Common myeloid progenitor, CD34-positive (primary cell): ENCODE results near the gene RALGAPA2.

ENCODE experiments used
- CTCF ChIA-PET: fragments of 350-600 bp; sonication (Branson Sonifier 250); formaldehyde crosslinking; loops from one replicate; lab custom pipeline; 2021; ENCODE audit warnings: antibody characterized with exemption; lab: Charles Lee
- POLR2A ChIA-PET: fragments of 350-600 bp; sonication (Branson Sonifier 250); formaldehyde crosslinking; loops from one replicate; lab custom pipeline; 2021; ENCODE audit warnings: antibody characterized with exemption; lab: Charles Lee
- DNase-seq, 3 donors: peaks; one replicate each; pipeline versions ENCODE4 v3.0.0 to v3.0.0-alpha.2; 2013
- H3K27ac ChIP-seq, 2 experiments: 1 replicate in 1 of 2; 2 replicates in 1 of 2; pipeline ENCODE4 v1.7.0; 2013; ENCODE audit warnings: inconsistent platforms in 2 of 2, low read length in 2 of 2, mild to moderate bottlenecking in 2 of 2, low read depth in 1 of 2, moderate library complexity in 1 of 2; ENCODE audit not compliant: severe bottlenecking in 2 of 2, insufficient read depth in 1 of 2, poor library complexity in 1 of 2
- H3K27me3 ChIP-seq, 5 experiments: replicated peaks in 2 of 5; 1 replicate in 3 of 5; 2 replicates in 2 of 5; pipeline versions ENCODE4 v1.6.1 to v1.7.0; 2013; ENCODE audit warnings: low read length in 4 of 5, mild to moderate bottlenecking in 2 of 5, moderate library complexity in 2 of 5, inconsistent platforms in 1 of 5; ENCODE audit not compliant: insufficient read depth in 5 of 5, control insufficient read depth in 4 of 5
- H3K36me3 ChIP-seq, 4 experiments: 1 replicate in 2 of 4; 2 replicates in 2 of 4; pipeline versions ENCODE4 v1.6.1 to v1.7.0; 2013; ENCODE audit warnings: low read length in 3 of 4, control low read depth in 1 of 4, mild to moderate bottlenecking in 1 of 4; ENCODE audit not compliant: control insufficient read depth in 4 of 4, insufficient read depth in 4 of 4
- H3K4me1 ChIP-seq, 4 experiments: 1 replicate in 3 of 4; 2 replicates in 1 of 4; pipeline versions ENCODE4 v1.6.1 to v1.7.1; 2013; ENCODE audit warnings: low read length in 3 of 4, mild to moderate bottlenecking in 3 of 4, control low read depth in 1 of 4, inconsistent platforms in 1 of 4, moderate library complexity in 1 of 4; ENCODE audit not compliant: control insufficient read depth in 4 of 4, insufficient read depth in 4 of 4; ENCODE audit errors: control extremely low read depth in 1 of 4
- H3K4me3 ChIP-seq, 7 experiments: 1 replicate in 4 of 7; 2 replicates in 3 of 7; pipeline versions ENCODE4 v1.5.1 to v1.7.0; 2013; ENCODE audit warnings: mild to moderate bottlenecking in 7 of 7, low read length in 6 of 7, moderate library complexity in 6 of 7, inconsistent platforms in 2 of 7, low read depth in 2 of 7, control low read depth in 1 of 7; ENCODE audit not compliant: insufficient read depth in 4 of 7, control insufficient read depth in 1 of 7; ENCODE audit errors: extremely low read depth in 1 of 7
- H3K9me3 ChIP-seq, 5 experiments: 1 replicate in 4 of 5; 2 replicates in 1 of 5; pipeline versions ENCODE4 v1.6.1 to v1.7.1; 2013; ENCODE audit warnings: low read length in 4 of 5, mild to moderate bottlenecking in 2 of 5, inconsistent platforms in 1 of 5, low read depth in 1 of 5, moderate library complexity in 1 of 5; ENCODE audit not compliant: control insufficient read depth in 4 of 5, insufficient read depth in 2 of 5; ENCODE audit errors: control extremely low read depth in 1 of 5
- WGBS: methylation state at CpG from one replicate; pipeline ENCODE4 v1.1.5; 2013; ENCODE audit not compliant: insufficient coverage; 5-methylcytosine and 5-hydroxymethylcytosine counted together

The RALGAPA2 gene

DNA sequence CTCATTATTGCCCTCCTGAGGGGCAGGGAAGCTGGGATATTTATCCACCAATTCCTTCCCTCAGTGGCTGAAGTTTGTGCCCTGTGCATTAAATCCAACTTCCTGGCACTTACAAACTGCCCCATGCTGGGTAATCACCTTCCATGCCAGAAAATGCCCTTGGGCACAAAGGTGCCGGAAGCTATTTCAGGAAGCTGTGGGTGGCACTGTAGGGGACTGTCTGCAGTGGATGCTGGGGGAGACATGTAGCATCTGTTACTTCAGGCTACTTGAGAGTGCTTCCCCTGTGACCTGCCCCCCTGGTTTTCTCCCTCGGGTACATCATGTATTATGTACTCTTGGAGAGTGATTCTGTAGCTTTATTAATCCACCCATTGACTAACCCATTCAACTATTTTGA is 24.7 kb upstream of the RALGAPA2 start:
- no CpG with 5 or more reads among the region's 2 CpGs for WGBS
- no peaks in the 10 kb centered on the region for H3K9me3 ChIP-seq
- no peaks in the 10 kb centered on the region for H3K36me3 ChIP-seq
- ChIA-PET POLR2A (no interaction called here), CTCF (interaction anchor here (0.6 to 1.5 kb wide), 4 partner anchors 9 to 88 kb away, joined by 3 to 4 read pairs (median 4); no protein-coding TSS in a partner anchor)
- H3K27ac ChIP-seq = no peak overlapping the region
- peak; percentile 37 to 93 (median 90) for DNase-seq
- H3K4me1 ChIP-seq = peaks cover 34 to 84% (median 60%) of the 10 kb centered on the region in 4 experiments
- H3K4me3 ChIP-seq = peak overlapping the region in 1 of 7 experiments; percentile 30
- no peaks in the 10 kb centered on the region for H3K27me3 ChIP-seq

DNA sequence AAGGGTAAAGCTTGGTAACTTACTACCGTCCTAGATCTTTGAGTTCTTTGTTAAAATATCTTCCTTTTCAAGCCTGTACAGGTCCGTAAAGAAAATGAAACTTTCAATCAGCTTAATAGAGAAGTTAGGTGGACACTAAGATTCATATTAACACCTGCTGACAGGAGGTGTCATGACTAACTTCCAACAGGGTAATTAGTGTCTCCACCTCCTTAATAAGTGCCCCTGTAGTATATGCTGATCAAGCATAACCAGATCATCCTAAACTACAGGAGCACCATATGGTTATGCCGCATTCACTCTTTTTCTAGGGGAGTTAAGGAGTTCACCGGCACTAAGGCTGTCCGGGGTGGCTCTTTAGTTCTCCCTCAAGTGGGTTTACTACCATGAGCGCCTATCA is 23.9 kb upstream of the RALGAPA2 start:
- Histone ChIP-seq H3K36me3 (no peaks in the 10 kb centered on the region), H3K27ac (no peak overlapping the region), H3K27me3 (no peaks in the 10 kb centered on the region), H3K9me3 (no peaks in the 10 kb centered on the region), H3K4me1 (peaks cover 34 to 88% (median 60%) of the 10 kb centered on the region in 4 experiments), H3K4me3 (no peak overlapping the region)
- no peak for DNase-seq
- ChIA-PET POLR2A (no interaction called here), CTCF (interaction anchor here (0.6 to 1.5 kb wide), 3 partner anchors 8 to 89 kb away, joined by 3 to 4 read pairs (median 3); no protein-coding TSS in a partner anchor)
- 100% methylated on average over 4 of the region's 6 CpGs for WGBS

DNA sequence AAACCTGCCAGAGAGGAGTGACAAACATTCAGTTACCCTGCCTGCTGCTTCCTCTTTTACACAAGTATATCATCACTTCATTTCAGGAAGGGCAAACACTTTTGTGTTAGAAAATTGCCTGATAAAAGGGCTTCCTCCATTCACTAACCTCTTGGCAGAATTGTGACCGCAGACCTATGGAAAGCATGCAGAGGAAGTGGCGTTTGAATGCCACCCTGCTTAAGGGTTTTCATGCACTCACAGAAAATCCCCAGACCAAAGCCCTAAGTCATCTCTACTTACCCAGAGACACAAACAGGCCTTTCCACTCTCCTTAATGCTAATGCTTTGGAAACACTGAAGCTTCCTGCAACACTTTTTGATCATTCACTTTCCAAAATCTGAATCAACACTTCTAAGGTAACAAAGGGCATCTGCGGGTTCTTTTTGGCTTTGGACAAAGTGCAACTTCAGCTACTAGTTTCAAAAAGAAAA is 22.1 kb upstream of the RALGAPA2 start:
- Histone ChIP-seq H3K27ac (peak overlapping the region; percentile 56 to 69), H3K4me1 (peaks cover 26 to 77% (median 51%) of the 10 kb centered on the region in 4 experiments), H3K9me3 (no peaks in the 10 kb centered on the region), H3K4me3 (peak overlapping the region in 2 of 7 experiments; percentile 38 to 48), H3K36me3 (no peaks in the 10 kb centered on the region), H3K27me3 (no peaks in the 10 kb centered on the region)
- CTCF ChIA-PET = interaction anchor here (0.7 to 0.8 kb wide), 2 partner anchors 8 to 87 kb away, joined by 3 read pairs; no protein-coding TSS in a partner anchor
- WGBS = 0% methylated on average over 2 of the region's 3 CpGs
- DNase-seq = peak; percentile 87 to 98 (median 97)
- POLR2A ChIA-PET = no interaction called here

DNA sequence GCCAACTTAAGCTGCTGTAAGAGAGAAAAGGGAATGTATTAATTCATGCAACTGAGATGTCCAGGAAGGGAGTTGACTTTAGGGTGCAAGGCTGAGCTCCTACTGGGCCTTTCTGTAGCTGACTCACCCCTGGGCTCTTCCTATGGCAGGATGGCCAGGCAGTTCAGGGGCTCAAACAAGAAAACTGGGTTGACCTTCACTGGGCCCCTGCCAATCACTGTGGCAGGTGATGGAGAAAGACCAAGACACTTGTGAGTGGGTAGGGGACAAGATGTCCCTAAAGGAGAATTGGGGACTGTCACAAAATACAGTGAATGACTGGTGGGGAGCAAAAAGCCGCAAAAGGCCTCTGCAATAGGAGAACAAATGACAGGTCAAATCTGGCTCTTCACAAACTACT is 21.5 kb upstream of the RALGAPA2 start:
- peak overlapping the region in 4 of 7 experiments; percentile 1 to 50 (median 36) for H3K4me3 ChIP-seq
- H3K36me3 ChIP-seq = no peaks in the 10 kb centered on the region
- H3K9me3 ChIP-seq = no peaks in the 10 kb centered on the region
- ChIA-PET CTCF (interaction anchor here (1.6 kb wide), 1 partner anchor 11 kb away, joined by 6 read pairs; no protein-coding TSS in a partner anchor), POLR2A (interaction anchor here (0.6 kb wide), 1 partner anchor 13 kb away, joined by 3 read pairs; no protein-coding TSS in a partner anchor)
- H3K4me1 ChIP-seq = peaks cover 26 to 77% (median 51%) of the 10 kb centered on the region in 4 experiments
- 14% methylated on average over 1 of the region's 1 CpG for WGBS
- no peak for DNase-seq
- no peak overlapping the region for H3K27ac ChIP-seq
- H3K27me3 ChIP-seq = no peaks in the 10 kb centered on the region

DNA sequence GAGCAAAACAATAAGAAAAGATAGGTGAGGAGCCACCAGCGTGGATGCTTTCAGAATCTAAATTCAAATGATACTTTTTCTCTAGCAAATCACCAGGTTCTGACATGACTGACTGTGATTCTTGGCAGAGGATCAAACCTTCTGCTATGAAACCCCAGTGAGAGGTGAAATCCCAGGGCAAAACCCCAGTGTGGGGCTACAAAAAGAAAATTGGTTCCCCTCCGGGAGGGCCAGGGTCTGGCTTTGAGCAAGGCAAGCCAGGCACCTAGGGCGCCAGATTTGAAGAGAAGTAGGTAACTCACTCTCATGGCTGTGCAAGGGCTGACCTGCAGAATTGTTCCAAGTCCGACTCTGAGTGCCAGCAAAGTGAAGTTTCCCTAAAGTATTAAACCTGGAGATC is 20.2 kb upstream of the RALGAPA2 start:
- no peak for DNase-seq
- Histone ChIP-seq H3K4me3 (no peak overlapping the region), H3K27me3 (no peaks in the 10 kb centered on the region), H3K36me3 (no peaks in the 10 kb centered on the region), H3K9me3 (no peaks in the 10 kb centered on the region), H3K4me1 (peaks cover 26 to 66% (median 50%) of the 10 kb centered on the region in 4 experiments), H3K27ac (peak overlapping the region in 1 of 2 experiments; percentile 17)
- WGBS = 95% methylated on average over 3 of the region's 4 CpGs
- CTCF ChIA-PET = interaction anchor here (1.6 kb wide), 1 partner anchor 10 kb away, joined by 6 read pairs; no protein-coding TSS in a partner anchor
- POLR2A ChIA-PET = interaction anchor here (0.6 kb wide), 1 partner anchor 22 kb away, joined by 3 read pairs; no protein-coding TSS in a partner anchor

DNA sequence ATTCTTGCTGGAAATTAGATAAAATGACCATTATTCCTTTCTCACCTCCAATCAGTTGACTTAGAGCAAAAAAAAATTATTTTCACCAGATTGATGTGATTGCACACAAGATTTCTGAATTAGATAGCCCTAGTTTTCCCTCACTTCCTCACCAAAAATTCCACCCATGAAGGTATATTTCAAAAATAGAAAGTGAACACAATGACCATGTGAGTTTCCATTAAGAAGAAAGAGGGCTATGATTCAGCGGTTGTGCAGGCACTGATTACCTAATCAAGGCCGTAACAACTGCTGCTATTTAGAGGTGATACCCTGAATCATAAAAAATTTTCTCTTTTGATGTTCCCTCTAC is 19.5 kb upstream of the RALGAPA2 start:
- no CpG with 5 or more reads among the region's 2 CpGs for WGBS
- Histone ChIP-seq H3K27ac (no peak overlapping the region), H3K4me3 (no peak overlapping the region), H3K9me3 (no peaks in the 10 kb centered on the region), H3K4me1 (peaks cover 24 to 58% (median 43%) of the 10 kb centered on the region in 4 experiments), H3K27me3 (no peaks in the 10 kb centered on the region), H3K36me3 (no peaks in the 10 kb centered on the region)
- ChIA-PET POLR2A (no interaction called here), CTCF (no interaction called here)
- DNase-seq = peak in 2 of 3 donors; percentile 54 to 66
